H1 (cell line): ENCODE data around the gene RFX3. TPM values are rescaled to one million over a fixed set of nuclear protein-coding genes. Genes with fewer than 3 reads are reported as not detected.

Source experiments
- EGR1 ChIP-seq: IDR thresholded peaks from 2 replicates; pipeline ENCODE4 v1.6.1; 2011; ENCODE audit warnings: low read depth, low read length, borderline replicate concordance
- HDAC2 ChIP-seq, 2 experiments: fragments of 300-600 bp in 1 of 2; sonication (generic) in 1 of 2; IDR thresholded peaks; 2 replicates each; pipeline ENCODE4 v1.6.1; 2011 to 2012; ENCODE audit warnings: low read depth in 2 of 2, low read length in 2 of 2, mild to moderate bottlenecking in 2 of 2, moderate library complexity in 2 of 2, borderline replicate concordance in 1 of 2, inconsistent platforms in 1 of 2
- JUN ChIP-seq: IDR thresholded peaks from 2 replicates; pipeline ENCODE4 v1.6.1; 2011; ENCODE audit warnings: low read depth, mild to moderate bottlenecking, improper control_type of control experiment, low read length
- KDM5A ChIP-seq: fragments of 200-600 bp; IDR thresholded peaks from 2 replicates; pipeline ENCODE4 v1.7.1; 2012; ENCODE audit warnings: mild to moderate bottlenecking, low read length, inconsistent platforms, mixed read lengths
- SP1 ChIP-seq: IDR thresholded peaks from 2 replicates; pipeline ENCODE4 v1.6.1; 2011; ENCODE audit warnings: low read depth, low read length
- TBP ChIP-seq: IDR thresholded peaks from 2 replicates; pipeline ENCODE4 v1.6.1; 2011; ENCODE audit warnings: low read depth, low read length, improper control_type of control experiment
- polyA plus RNA-seq, 7 experiments: library from polyadenylated mRNA; depleted of rRNA in 3 of 7; stranded (reverse) in 5 of 7; unstranded in 2 of 7; fragments of >200 nt in 5 of 7; fragments of 200-250 nt in 2 of 7; gene quantifications; 1 replicate in 5 of 7; 2 replicates in 1 of 7; 4 replicates in 1 of 7; pipeline versions ENCODE4 v1.2.1 to v1.2.3, GENCODE V29; 2011 to 2013; ENCODE audit warnings: missing spikeins in 2 of 7, mixed read lengths in 2 of 7
- total RNA-seq: library from RNA; stranded (reverse); fragmentation: NEBNext Ultra II Directional; extraction: Animal tissue kit (Norgen Biotek cat#: 25700); gene quantifications from 2 replicates; pipeline ENCODE4 v1.2.1, GENCODE V29; 2021
- TF ChIP-seq, protein P1 (sequence below), 3 experiments: IDR thresholded peaks; 1 replicate in 2 of 3; 2 replicates in 1 of 3; pipeline versions ENCODE4 v1.5.1 to v1.6.1; 2011; ENCODE audit warnings: low read length in 3 of 3, mild to moderate bottlenecking in 3 of 3, inconsistent platforms in 2 of 3, low read depth in 1 of 3, moderate library complexity in 1 of 3; ENCODE audit not compliant: insufficient read depth in 1 of 3; ENCODE audit errors: control extremely low read depth in 1 of 3

The RFX3 gene
- total and polyA plus RNA-seq, 2 of the 8 experiments (the other 6 are each of a cell fraction or from before 2014, with no cell fraction given), result 4.9 to 22.6 TPM

GRCh38 chr9:3515405-3515804 lies 10.4 kb downstream of the RFX3 start (continued):
- no peak for TF ChIP-seq KDM5A
- no peak for TF ChIP-seq SP1
- no peak for TF ChIP-seq EGR1
- TF ChIP-seq TBP, result no peak
- TF ChIP-seq JUN, result no peak
- TF ChIP-seq HDAC2 (IDR thresholded peaks at IDR 0.05; ENCODE audit: borderline replicate concordance in 1 of 2, low read depth in 2 of 2, low read length in 2 of 2), result no peak
- TF ChIP-seq, protein P1, sequence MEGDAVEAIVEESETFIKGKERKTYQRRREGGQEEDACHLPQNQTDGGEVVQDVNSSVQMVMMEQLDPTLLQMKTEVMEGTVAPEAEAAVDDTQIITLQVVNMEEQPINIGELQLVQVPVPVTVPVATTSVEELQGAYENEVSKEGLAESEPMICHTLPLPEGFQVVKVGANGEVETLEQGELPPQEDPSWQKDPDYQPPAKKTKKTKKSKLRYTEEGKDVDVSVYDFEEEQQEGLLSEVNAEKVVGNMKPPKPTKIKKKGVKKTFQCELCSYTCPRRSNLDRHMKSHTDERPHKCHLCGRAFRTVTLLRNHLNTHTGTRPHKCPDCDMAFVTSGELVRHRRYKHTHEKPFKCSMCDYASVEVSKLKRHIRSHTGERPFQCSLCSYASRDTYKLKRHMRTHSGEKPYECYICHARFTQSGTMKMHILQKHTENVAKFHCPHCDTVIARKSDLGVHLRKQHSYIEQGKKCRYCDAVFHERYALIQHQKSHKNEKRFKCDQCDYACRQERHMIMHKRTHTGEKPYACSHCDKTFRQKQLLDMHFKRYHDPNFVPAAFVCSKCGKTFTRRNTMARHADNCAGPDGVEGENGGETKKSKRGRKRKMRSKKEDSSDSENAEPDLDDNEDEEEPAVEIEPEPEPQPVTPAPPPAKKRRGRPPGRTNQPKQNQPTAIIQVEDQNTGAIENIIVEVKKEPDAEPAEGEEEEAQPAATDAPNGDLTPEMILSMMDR (IDR thresholded peaks at IDR 0.05; ENCODE audit: control extremely low read depth in 1 of 3, insufficient read depth in 1 of 3, low read depth in 1 of 3, low read length in 3 of 3), result no peak
